ENCODE measurements around the gene RPL37. TPM values are rescaled to one million over a fixed set of nuclear protein-coding genes. Genes with fewer than 3 reads are reported as not detected.

RPL37 gene
- total RNA-seq, 1 donor from 2014 or later, result 1,223 TPM

DNA sequence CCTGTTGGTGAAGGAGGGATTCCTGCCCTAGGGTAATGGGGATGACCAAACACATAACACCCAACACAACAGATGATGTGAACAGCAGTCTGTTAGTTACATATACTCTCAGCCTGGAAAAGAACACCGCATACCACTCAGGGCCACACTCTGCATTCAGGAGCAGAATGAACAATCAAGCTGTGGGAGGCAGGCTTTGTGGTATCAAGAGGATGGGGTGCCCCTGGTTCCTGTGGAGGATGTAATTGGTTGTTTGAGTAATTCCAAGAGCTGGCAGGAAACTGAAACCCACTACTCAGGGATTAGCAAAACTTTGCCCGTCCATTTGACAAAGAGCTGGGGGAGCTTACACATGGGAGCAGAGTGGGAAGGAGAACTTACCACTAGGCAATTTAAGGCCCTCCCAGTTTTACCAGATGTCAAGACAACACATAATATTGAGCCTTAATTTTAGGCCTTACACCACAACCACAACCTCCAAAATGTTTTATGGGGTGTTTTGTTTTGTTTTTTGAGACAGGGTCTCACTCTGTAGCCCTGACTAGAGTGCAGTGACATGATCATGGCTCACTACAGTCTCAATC lies 21.2 kb downstream of the RPL37 start:
- Mint-ChIP-seq H3K4me1 (ENCODE audit: unreplicated experiment) (peaks cover under 1% of the 10 kb centered on the region), H3K27me3 (ENCODE audit: unreplicated experiment) (no peaks in the 10 kb centered on the region), H3K9me3 (ENCODE audit: unreplicated experiment) (no peaks in the 10 kb centered on the region), H3K36me3 (ENCODE audit: unreplicated experiment) (no peaks in the 10 kb centered on the region), H3K4me3 (ENCODE audit: unreplicated experiment) (no peak overlapping the region), H3K27ac (ENCODE audit: unreplicated experiment) (no peak overlapping the region)
- no peak for DNase-seq (ENCODE audit: extremely low spot score, unreplicated experiment)
- no peak for TF ChIP-seq CTCF (IDR thresholded peaks at IDR 0.05)

GRCh38 chr5:40812125-40812524 lies 22.9 kb downstream of the RPL37 start:
- DNase-seq (ENCODE audit: extremely low spot score, unreplicated experiment), result no peak
- Mint-ChIP-seq H3K27me3 (ENCODE audit: unreplicated experiment) (no peaks in the 10 kb centered on the region), H3K4me3 (ENCODE audit: unreplicated experiment) (no peak overlapping the region), H3K4me1 (ENCODE audit: unreplicated experiment) (peaks cover 7% of the 10 kb centered on the region), H3K27ac (ENCODE audit: unreplicated experiment) (no peak overlapping the region), H3K9me3 (ENCODE audit: unreplicated experiment) (no peaks in the 10 kb centered on the region), H3K36me3 (ENCODE audit: unreplicated experiment) (no peaks in the 10 kb centered on the region)
- TF ChIP-seq CTCF (IDR thresholded peaks at IDR 0.05), result no peak

DNA sequence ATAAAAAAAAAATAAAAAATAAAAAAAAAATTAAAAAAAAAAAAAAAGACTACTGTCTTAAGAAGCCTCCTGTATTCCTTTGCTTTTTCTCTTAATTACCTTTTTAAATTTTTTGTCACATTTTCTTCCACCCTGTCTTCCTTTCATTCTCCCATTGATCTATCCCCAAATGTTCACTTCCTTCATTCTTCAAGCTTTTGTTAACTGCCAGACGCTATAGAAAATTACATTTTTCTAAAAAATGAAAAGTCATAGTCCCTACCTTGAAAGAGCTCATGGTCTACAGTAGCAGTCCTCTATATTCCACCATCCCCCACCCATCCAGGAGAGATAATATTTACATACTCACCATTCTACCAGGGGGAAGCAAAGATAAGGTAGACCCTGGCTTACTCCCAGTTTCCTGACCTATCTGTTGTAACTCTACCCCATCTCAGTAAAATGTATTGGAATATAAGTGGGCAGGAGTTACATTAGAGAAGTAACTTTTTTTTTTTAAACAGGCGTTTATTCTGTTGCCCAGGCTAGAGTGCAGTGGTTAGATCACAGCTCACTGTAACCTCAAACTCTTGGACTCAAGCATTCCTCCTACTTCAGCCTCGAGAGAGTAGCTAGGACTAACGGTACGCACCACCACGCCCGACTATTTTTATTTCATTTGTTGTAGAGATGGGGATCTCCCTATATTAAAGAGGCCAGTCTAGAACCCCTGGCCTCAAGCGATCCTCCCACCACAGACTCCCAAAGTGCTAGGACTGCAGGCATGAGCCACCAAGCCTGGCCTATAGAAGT lies 33.1 kb downstream of the RPL37 start:
- Mint-ChIP-seq H3K36me3 (ENCODE audit: unreplicated experiment) (no peaks in the 10 kb centered on the region), H3K4me1 (ENCODE audit: unreplicated experiment) (peaks cover 16% of the 10 kb centered on the region), H3K27me3 (ENCODE audit: unreplicated experiment) (no peaks in the 10 kb centered on the region), H3K4me3 (ENCODE audit: unreplicated experiment) (no peak overlapping the region), H3K27ac (ENCODE audit: unreplicated experiment) (no peak overlapping the region), H3K9me3 (ENCODE audit: unreplicated experiment) (no peaks in the 10 kb centered on the region)
- no peak for TF ChIP-seq CTCF (IDR thresholded peaks at IDR 0.05)
- no peak for DNase-seq (ENCODE audit: extremely low spot score, unreplicated experiment)

DNA sequence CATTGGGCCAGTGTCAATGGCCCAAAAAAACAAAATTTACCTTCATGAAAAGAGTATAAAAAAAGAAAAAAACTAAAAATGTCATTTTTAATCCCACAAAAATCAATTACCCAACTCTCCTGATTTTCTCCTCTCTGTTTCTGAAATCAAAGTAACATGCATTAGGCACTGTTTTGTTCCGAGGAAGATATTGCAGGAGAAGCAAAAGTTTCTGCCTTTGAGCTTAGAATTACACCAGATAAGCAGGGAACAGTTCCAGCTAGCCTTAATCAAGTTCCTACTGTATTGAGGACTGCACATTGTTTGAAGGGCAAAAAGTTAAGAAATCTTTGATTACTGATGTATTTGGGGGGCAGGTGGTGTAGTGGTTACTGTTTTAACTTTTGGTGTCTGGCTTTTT lies 35.8 kb downstream of the RPL37 start:
- no peak for TF ChIP-seq CTCF (IDR thresholded peaks at IDR 0.05)

GRCh38 chr5:40798801-40799210 lies 36.2 kb downstream of the RPL37 start:
- no peak for DNase-seq (ENCODE audit: extremely low spot score, unreplicated experiment)
- Mint-ChIP-seq H3K4me1 (ENCODE audit: unreplicated experiment) (peaks cover 36% of the 10 kb centered on the region), H3K9me3 (ENCODE audit: unreplicated experiment) (no peaks in the 10 kb centered on the region), H3K4me3 (ENCODE audit: unreplicated experiment) (peak overlapping the region; percentile 86), H3K27ac (ENCODE audit: unreplicated experiment) (peak overlapping the region; percentile 86), H3K27me3 (ENCODE audit: unreplicated experiment) (no peaks in the 10 kb centered on the region), H3K36me3 (ENCODE audit: unreplicated experiment) (peaks cover 2% of the 10 kb centered on the region)
- TF ChIP-seq CTCF (IDR thresholded peaks at IDR 0.05), result no peak

More for the DNA sequence above, 35.8 kb downstream of the RPL37 start:
- no peaks in the 10 kb centered on the region for H3K9me3 Mint-ChIP-seq (ENCODE audit: unreplicated experiment)
- peaks cover 2% of the 10 kb centered on the region for H3K36me3 Mint-ChIP-seq (ENCODE audit: unreplicated experiment)
- peak overlapping the region; percentile 86 for H3K4me3 Mint-ChIP-seq (ENCODE audit: unreplicated experiment)
- H3K27me3 Mint-ChIP-seq (ENCODE audit: unreplicated experiment), result no peaks in the 10 kb centered on the region
- peaks cover 33% of the 10 kb centered on the region for H3K4me1 Mint-ChIP-seq (ENCODE audit: unreplicated experiment)
- DNase-seq (ENCODE audit: extremely low spot score, unreplicated experiment), result no peak
- peak overlapping the region; percentile 86 for H3K27ac Mint-ChIP-seq (ENCODE audit: unreplicated experiment)

Measured in osteocyte (in vitro differentiated cells).